IMR-90 (cell line): ENCODE results near the gene NUB1. TPM values are rescaled to one million over a fixed set of nuclear protein-coding genes. Genes with fewer than 3 reads are reported as not detected.

Experiments used
- ATAC-seq: fragments of 200-7000 bp; cut with Tn5 transposase; 2 replicates; pipeline ENCODE4 v1.9.1; 2020; ENCODE audit warnings: low read depth, mild to moderate bottlenecking, moderate library complexity
- BruUV-seq: library from RNA; stranded (reverse); fragments of 400-500 nt; replicated peaks from 2 replicates; lab custom pipeline; 2021; lab: Mats Ljungman, UMichigan
- CTCF ChIA-PET: fragments of 300-600 bp; formaldehyde crosslinking; extraction: SDS; loops from one replicate; lab custom pipeline; 2021; ENCODE audit warnings: antibody characterized with exemption; lab: Yijun Ruan, JAX
- POLR2A ChIA-PET: fragments of 300-600 bp; sonication (Branson Sonifier 250); formaldehyde crosslinking; loops from one replicate; lab custom pipeline; 2022; ENCODE audit warnings: antibody characterized with exemption; ENCODE audit not compliant: unreplicated experiment; lab: Charles Lee
- DNase-seq: peaks from one replicate; pipeline ENCODE4 v3.0.0; 2013
- H2AFZ ChIP-seq: replicated peaks from 2 replicates; pipeline ENCODE3; 2013; ENCODE audit warnings: low read length, mild to moderate bottlenecking; ENCODE audit not compliant: poor library complexity
- H2AK5ac ChIP-seq: 2 replicates; pipeline ENCODE4 v1.6.1; 2013; ENCODE audit warnings: low read depth, low read length, inconsistent platforms
- H2AK9ac ChIP-seq: replicated peaks from 2 replicates; pipeline ENCODE3; 2013; ENCODE audit warnings: mild to moderate bottlenecking, low read depth, low read length, moderate library complexity; ENCODE audit not compliant: poor library complexity
- H2BK120ac ChIP-seq: 2 replicates; pipeline ENCODE4 v1.6.1; 2013; ENCODE audit warnings: low read depth, low read length, inconsistent platforms
- H2BK15ac ChIP-seq: 3 replicates; pipeline ENCODE4 v1.6.1; 2013; ENCODE audit warnings: low read depth, low read length, inconsistent platforms
- H2BK20ac ChIP-seq: 2 replicates; pipeline ENCODE4 v1.6.1; 2013; ENCODE audit warnings: low read depth, mild to moderate bottlenecking, inconsistent platforms, low read length, moderate library complexity
- H2BK5ac ChIP-seq: 2 replicates; pipeline ENCODE4 v1.6.1; 2013; ENCODE audit warnings: mild to moderate bottlenecking, low read depth, low read length, inconsistent platforms; ENCODE audit not compliant: poor library complexity, severe bottlenecking
- H3K14ac ChIP-seq: replicated peaks from 2 replicates; pipeline ENCODE4 v1.6.1; 2013; ENCODE audit warnings: low read depth, low read length, inconsistent platforms
- H3K18ac ChIP-seq: 2 replicates; pipeline ENCODE4 v1.6.1; 2013; ENCODE audit warnings: low read depth, low read length, control low read depth
- H3K23ac ChIP-seq: 2 replicates; pipeline ENCODE4 v1.6.1; 2013; ENCODE audit warnings: low read depth, low read length, inconsistent platforms
- H3K27ac ChIP-seq: 2 replicates; pipeline ENCODE4 v1.5.1; 2013; ENCODE audit warnings: mild to moderate bottlenecking, control low read depth, low read length; ENCODE audit not compliant: insufficient read depth
- H3K27me3 ChIP-seq: 2 replicates; pipeline ENCODE4 v1.6.1; 2013; ENCODE audit warnings: low read length; ENCODE audit not compliant: control insufficient read depth, insufficient read depth
- H3K36me3 ChIP-seq: 2 replicates; pipeline ENCODE4 v1.6.1; 2013; ENCODE audit warnings: low read length, mixed read lengths; ENCODE audit not compliant: control insufficient read depth, insufficient read depth
- H3K4ac ChIP-seq: 2 replicates; pipeline ENCODE4 v1.6.1; 2013; ENCODE audit warnings: low read depth, low read length, inconsistent platforms
- H3K4me1 ChIP-seq: 2 replicates; pipeline ENCODE4 v1.6.1; 2013; ENCODE audit warnings: low read length, mixed read lengths; ENCODE audit not compliant: control insufficient read depth, insufficient read depth
- H3K4me2 ChIP-seq: 2 replicates; pipeline ENCODE4 v1.6.1; 2013; ENCODE audit warnings: low read depth, mild to moderate bottlenecking, control low read depth, low read length, moderate library complexity
- H3K4me3 ChIP-seq: 2 replicates; pipeline ENCODE4 v1.5.1; 2013; ENCODE audit warnings: low read depth, mild to moderate bottlenecking, control low read depth, low read length, moderate library complexity; ENCODE audit not compliant: insufficient read depth
- H3K56ac ChIP-seq: 2 replicates; pipeline ENCODE4 v1.6.1; 2013; ENCODE audit warnings: low read length, inconsistent platforms; ENCODE audit not compliant: insufficient read depth; ENCODE audit errors: extremely low read depth
- H3K79me1 ChIP-seq, 2 experiments: 2 replicates each; pipeline ENCODE4 v1.6.1; 2013; ENCODE audit warnings: low read length in 2 of 2, inconsistent platforms in 1 of 2, low read depth in 1 of 2
- H3K9ac ChIP-seq: 2 replicates; pipeline ENCODE4 v1.6.1; 2013; ENCODE audit warnings: low read depth, low read length, control low read depth
- H3K9me1 ChIP-seq: 2 replicates; pipeline ENCODE4 v1.6.1; 2013; ENCODE audit warnings: low read length, inconsistent platforms; ENCODE audit not compliant: insufficient read depth
- H3K9me3 ChIP-seq: 2 replicates; pipeline ENCODE4 v1.6.1; 2013; ENCODE audit warnings: low read length; ENCODE audit not compliant: control insufficient read depth, insufficient read depth
- H4K20me1 ChIP-seq: 2 replicates; pipeline ENCODE4 v1.6.1; 2013; ENCODE audit warnings: low read length, inconsistent platforms; ENCODE audit not compliant: insufficient read depth
- H4K5ac ChIP-seq: 2 replicates; pipeline ENCODE4 v1.6.1; 2013; ENCODE audit warnings: mild to moderate bottlenecking, low read depth, low read length, control low read depth
- H4K8ac ChIP-seq, 2 experiments: 2 replicates each; pipeline ENCODE4 v1.6.1; 2013; ENCODE audit warnings: low read depth in 2 of 2, low read length in 2 of 2, control low read depth in 1 of 2, inconsistent platforms in 1 of 2
- H4K91ac ChIP-seq: 2 replicates; pipeline ENCODE4 v1.6.1; 2013; ENCODE audit warnings: low read depth, low read length, inconsistent platforms; ENCODE audit not compliant: insufficient read depth
- CEBPB ChIP-seq: IDR thresholded peaks from 2 replicates; pipeline ENCODE4 v1.6.1; 2012; ENCODE audit warnings: low read depth, low read length, improper control_type of control experiment
- CHD1 ChIP-seq: IDR thresholded peaks from 2 replicates; pipeline ENCODE4 v1.6.1; 2012; ENCODE audit warnings: low read depth, low read length, improper control_type of control experiment
- FOS ChIP-seq: fragments of 150-350 bp; IDR thresholded peaks from 2 replicates; pipeline ENCODE4 v1.6.1; 2016; ENCODE audit warnings: low read depth, low read length
- MXI1 ChIP-seq: IDR thresholded peaks from 2 replicates; pipeline ENCODE4 v1.6.1; 2012; ENCODE audit warnings: low read depth, mild to moderate bottlenecking, low read length, moderate library complexity, borderline replicate concordance
- NFE2L2 ChIP-seq: fragments of 150-350 bp; IDR thresholded peaks from 2 replicates; pipeline ENCODE4 v1.6.1; 2016; ENCODE audit warnings: low read depth, mild to moderate bottlenecking, low read length
- POLR2A ChIP-seq: IDR thresholded peaks from 2 replicates; pipeline ENCODE4 v1.6.1; 2012; ENCODE audit warnings: mild to moderate bottlenecking, low read depth, low read length
- RAD21 ChIP-seq: IDR thresholded peaks from 2 replicates; pipeline ENCODE4 v1.6.1; 2012; ENCODE audit warnings: low read length, improper control_type of control experiment
- RCOR1 ChIP-seq: IDR thresholded peaks from 2 replicates; pipeline ENCODE4 v1.6.1; 2012; ENCODE audit warnings: mild to moderate bottlenecking, low read length, improper control_type of control experiment; ENCODE audit not compliant: insufficient replicate concordance
- RFX5 ChIP-seq: IDR thresholded peaks from 2 replicates; pipeline ENCODE4 v1.8.0; 2012; ENCODE audit warnings: low read depth, mild to moderate bottlenecking, low read length, moderate library complexity
- SMC3 ChIP-seq: fragments of 150-350 bp; IDR thresholded peaks from 2 replicates; pipeline ENCODE4 v1.6.1; 2016; ENCODE audit warnings: low read depth, mild to moderate bottlenecking, antibody characterized with exemption, low read length, moderate library complexity
- WGBS, 2 experiments: methylation state at CpG; one replicate each; pipeline versions ENCODE4 v1.1.5 to v1.1.7; 2013; ENCODE audit warnings: missing lambda C conversion rate in 2 of 2; ENCODE audit not compliant: insufficient read length in 1 of 2; ENCODE audit errors: extremely low coverage in 2 of 2; 5-methylcytosine and 5-hydroxymethylcytosine counted together
- dilution Hi-C: fragments of 300-500 bp; cut with HindIII; formaldehyde crosslinking; loops from one replicate; pipeline ENCODE4 v1.14.3; 2018; ENCODE audit warnings: low sequenced_read_pairs; ENCODE audit not compliant: unreplicated experiment
- in situ Hi-C: fragments of 300-500 bp; cut with MboI; formaldehyde crosslinking; loops from 3 replicates; pipeline ENCODE4 v1.14.3; 2019; ENCODE audit warnings: low sequenced_read_pairs, inconsistent platforms, mixed read lengths
- intact Hi-C: fragments of 100-400 bp; cut with micrococcal nuclease; formaldehyde crosslinking; loops from 2 replicates; pipeline ENCODE4 v1.10.0; 2022
- polyA plus RNA-seq, 3 experiments: library from polyadenylated mRNA; depleted of rRNA; stranded (reverse); fragments of >200 nt; gene quantifications; 2 replicates each; pipeline ENCODE4 v1.2.3, GENCODE V29; 2012; ENCODE audit warnings: low replicate concordance in 1 of 3
- total RNA-seq: library from RNA; depleted of rRNA; stranded (reverse); fragments of >200 nt; gene quantifications from 2 replicates; pipeline ENCODE4 v1.2.3, GENCODE V29; 2012
- TF ChIP-seq, protein P1 (sequence below): fragments of 150-350 bp; IDR thresholded peaks from 2 replicates; pipeline ENCODE4 v1.6.1; 2017; ENCODE audit warnings: mild to moderate bottlenecking, antibody characterized with exemption, low read length, low read depth
- TF ChIP-seq, protein P2 (sequence below): conservative IDR thresholded peaks from 2 replicates; pipeline ENCODE4 v1.5.1; 2012; ENCODE audit warnings: mild to moderate bottlenecking, low read depth, low read length, improper control_type of control experiment
- TF ChIP-seq, protein P3 (sequence below): fragments of 150-350 bp; IDR thresholded peaks from 2 replicates; pipeline ENCODE4 v1.6.1; 2016; ENCODE audit warnings: low read depth, mild to moderate bottlenecking, low read length, moderate library complexity, borderline replicate concordance

NUB1 gene
- total and polyA plus RNA-seq, 2 of the 4 experiments (the other 2 are of a cell fraction) = 20.1 to 29.7 TPM

DNA sequence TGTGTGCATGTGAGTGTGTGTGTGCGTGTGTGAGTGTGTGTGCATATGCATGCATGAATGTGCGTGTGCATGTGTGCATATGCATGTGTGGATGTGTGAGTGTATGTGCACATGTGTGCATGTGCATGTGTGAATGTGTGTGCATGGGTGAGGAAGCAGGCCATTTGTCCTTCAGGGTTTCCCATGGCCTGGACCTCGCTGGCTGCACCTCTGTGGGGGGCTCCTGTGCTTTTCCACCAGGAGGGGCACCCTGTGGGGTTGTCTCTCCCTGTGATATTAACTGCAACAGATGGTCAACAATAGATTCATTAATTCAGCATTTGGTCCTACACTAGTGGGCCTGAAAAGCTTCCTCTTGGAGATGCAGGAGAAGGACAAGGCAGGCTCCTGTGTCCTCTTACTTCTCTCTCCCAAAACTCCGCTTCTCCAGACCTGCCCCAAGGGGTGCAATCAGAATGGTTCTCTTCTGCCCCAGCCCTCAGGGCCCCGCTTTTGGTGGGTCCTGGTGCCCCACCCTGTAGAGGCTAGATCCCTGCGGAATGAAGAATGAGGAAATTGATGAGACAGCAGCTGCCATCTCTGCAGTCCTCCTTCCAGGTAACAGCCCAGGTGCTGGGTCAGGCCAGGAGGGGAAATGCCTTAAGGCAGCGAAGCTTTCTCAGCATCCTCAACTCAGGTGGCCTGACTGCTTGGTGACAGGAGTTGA, 41.5 kb upstream of the NUB1 start:
- Histone ChIP-seq H3K4me2 (no peak overlapping the region), H3K4me1 (peaks cover 3% of the 10 kb centered on the region; the same call in 1 of the 2 replicates), H2BK15ac (no peak overlapping the region), H4K5ac (no peak overlapping the region), H3K9me1 (peaks cover 6% of the 10 kb centered on the region; the same call in 1 of the 2 replicates), H3K18ac (no peak overlapping the region), H4K20me1 (no peaks in the 10 kb centered on the region; the same call in 1 of the 2 replicates), H2BK20ac (no peak overlapping the region), H3K27me3 (peaks cover 35% of the 10 kb centered on the region), H4K91ac (no peak overlapping the region), H3K36me3 (no peaks in the 10 kb centered on the region), H3K9me3 (peaks cover 12% of the 10 kb centered on the region), H3K27ac (no peak overlapping the region), H2BK120ac (no peak overlapping the region), H3K9ac (no peak overlapping the region), H3K79me1 (no peaks in the 10 kb centered on the region), H2AK5ac (no peak overlapping the region), H3K14ac (no peak overlapping the region), H3K23ac (no peak overlapping the region), H4K8ac (no peak overlapping the region), H3K4ac (no peak overlapping the region), H2BK5ac (no peak overlapping the region), H2AFZ (peak overlapping the region; percentile 14), H2AK9ac (no peak overlapping the region), H3K56ac (no peak overlapping the region), H3K4me3 (no peak overlapping the region)
- WGBS, 2 experiments = 87% methylated on average over 3 of the region's 7 CpGs; no CpG with 5 or more reads in 1 of the 2 experiments
- ChIA-PET POLR2A (no interaction called here), CTCF (no interaction called here)
- TF ChIP-seq, protein P1, sequence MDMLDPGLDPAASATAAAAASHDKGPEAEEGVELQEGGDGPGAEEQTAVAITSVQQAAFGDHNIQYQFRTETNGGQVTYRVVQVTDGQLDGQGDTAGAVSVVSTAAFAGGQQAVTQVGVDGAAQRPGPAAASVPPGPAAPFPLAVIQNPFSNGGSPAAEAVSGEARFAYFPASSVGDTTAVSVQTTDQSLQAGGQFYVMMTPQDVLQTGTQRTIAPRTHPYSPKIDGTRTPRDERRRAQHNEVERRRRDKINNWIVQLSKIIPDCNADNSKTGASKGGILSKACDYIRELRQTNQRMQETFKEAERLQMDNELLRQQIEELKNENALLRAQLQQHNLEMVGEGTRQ = no peak
- no peak for TF ChIP-seq NFE2L2
- TF ChIP-seq RCOR1 = no peak
- TF ChIP-seq, protein P2, sequence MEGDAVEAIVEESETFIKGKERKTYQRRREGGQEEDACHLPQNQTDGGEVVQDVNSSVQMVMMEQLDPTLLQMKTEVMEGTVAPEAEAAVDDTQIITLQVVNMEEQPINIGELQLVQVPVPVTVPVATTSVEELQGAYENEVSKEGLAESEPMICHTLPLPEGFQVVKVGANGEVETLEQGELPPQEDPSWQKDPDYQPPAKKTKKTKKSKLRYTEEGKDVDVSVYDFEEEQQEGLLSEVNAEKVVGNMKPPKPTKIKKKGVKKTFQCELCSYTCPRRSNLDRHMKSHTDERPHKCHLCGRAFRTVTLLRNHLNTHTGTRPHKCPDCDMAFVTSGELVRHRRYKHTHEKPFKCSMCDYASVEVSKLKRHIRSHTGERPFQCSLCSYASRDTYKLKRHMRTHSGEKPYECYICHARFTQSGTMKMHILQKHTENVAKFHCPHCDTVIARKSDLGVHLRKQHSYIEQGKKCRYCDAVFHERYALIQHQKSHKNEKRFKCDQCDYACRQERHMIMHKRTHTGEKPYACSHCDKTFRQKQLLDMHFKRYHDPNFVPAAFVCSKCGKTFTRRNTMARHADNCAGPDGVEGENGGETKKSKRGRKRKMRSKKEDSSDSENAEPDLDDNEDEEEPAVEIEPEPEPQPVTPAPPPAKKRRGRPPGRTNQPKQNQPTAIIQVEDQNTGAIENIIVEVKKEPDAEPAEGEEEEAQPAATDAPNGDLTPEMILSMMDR = no peak
- no peak for TF ChIP-seq POLR2A
- no peak for TF ChIP-seq MXI1
- TF ChIP-seq RAD21 = no peak
- TF ChIP-seq, protein P3, sequence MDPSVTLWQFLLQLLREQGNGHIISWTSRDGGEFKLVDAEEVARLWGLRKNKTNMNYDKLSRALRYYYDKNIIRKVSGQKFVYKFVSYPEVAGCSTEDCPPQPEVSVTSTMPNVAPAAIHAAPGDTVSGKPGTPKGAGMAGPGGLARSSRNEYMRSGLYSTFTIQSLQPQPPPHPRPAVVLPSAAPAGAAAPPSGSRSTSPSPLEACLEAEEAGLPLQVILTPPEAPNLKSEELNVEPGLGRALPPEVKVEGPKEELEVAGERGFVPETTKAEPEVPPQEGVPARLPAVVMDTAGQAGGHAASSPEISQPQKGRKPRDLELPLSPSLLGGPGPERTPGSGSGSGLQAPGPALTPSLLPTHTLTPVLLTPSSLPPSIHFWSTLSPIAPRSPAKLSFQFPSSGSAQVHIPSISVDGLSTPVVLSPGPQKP = no peak
- TF ChIP-seq CHD1 = no peak
- TF ChIP-seq CEBPB = no peak
- no peak for TF ChIP-seq FOS
- TF ChIP-seq RFX5 = no peak
- no peak for TF ChIP-seq SMC3
- intact Hi-C loops (loop anchor here (5.0 kb wide), 1 partner anchor 178 kb away; no protein-coding TSS in a partner anchor), in situ Hi-C loops (loop anchor here (10.0 kb wide), 1 partner anchor 175 kb away; no protein-coding TSS in a partner anchor), dilution Hi-C loops (no loop called here)
- no peak for ATAC-seq
- no TSS peak for BruUV-seq
- DNase-seq = no peak
